Upper lobe of left lung (tissue), 6 donors: ENCODE data around the gene FOXO6. TPM values are rescaled to one million over a fixed set of nuclear protein-coding genes. Genes with fewer than 3 reads are reported as not detected.

Experiments used
- ATAC-seq, 2 donors: fragments of 200-7000 bp; cut with Tn5 transposase; one replicate each; pipeline ENCODE4 v1.9.1; 2022; ENCODE audit warnings: mild to moderate bottlenecking in 2 of 2, moderate library complexity in 2 of 2; ENCODE audit not compliant: low FRiP score in 2 of 2
- DNase-seq, 2 donors: peaks; one replicate each; pipeline ENCODE4 v3.0.0-alpha.2; 2019 to 2020
- H3K27ac ChIP-seq, 4 donors: fragments of 200-600 bp; sonication (generic); one replicate each; pipeline ENCODE4 v1.5.1; 2016 to 2019
- H3K27me3 ChIP-seq, 4 donors: fragments of 200-600 bp; sonication (generic); one replicate each; pipeline ENCODE4 v1.5.1; 2017 to 2019
- H3K36me3 ChIP-seq, 4 donors: fragments of 200-600 bp; sonication (generic); one replicate each; pipeline ENCODE4 v1.5.1; 2016 to 2019
- H3K4me1 ChIP-seq, 4 donors: fragments of 200-600 bp; sonication (generic); one replicate each; pipeline ENCODE4 v1.5.1; 2018 to 2019
- H3K4me3 ChIP-seq, 4 donors: fragments of 200-600 bp; sonication (generic); one replicate each; pipeline ENCODE4 v1.5.1; 2017 to 2019; ENCODE audit warnings: mild to moderate bottlenecking in 2 of 4, moderate library complexity in 1 of 4
- H3K9me3 ChIP-seq, 4 donors: fragments of 200-600 bp; sonication (generic); one replicate each; pipeline ENCODE4 v1.5.1; 2018 to 2019
- CTCF ChIP-seq, 6 experiments: fragments of 450-650 bp in 4 of 6; fragments of 200-600 bp in 2 of 6; sonication (generic) in 2 of 6; IDR thresholded peaks; one replicate each; pipeline ENCODE4 v1.5.1; 2016 to 2019; ENCODE audit warnings: antibody characterized with exemption in 6 of 6
- EP300 ChIP-seq, 4 donors: sonication (generic); formaldehyde crosslinking; IDR thresholded peaks; one replicate each; pipeline ENCODE4 v1.5.1; 2017; ENCODE audit warnings: antibody characterized with exemption in 4 of 4, control low read depth in 2 of 4
- POLR2A ChIP-seq, 4 donors: fragments of 450-650 bp; IDR thresholded peaks; one replicate each; pipeline ENCODE4 v1.5.1; 2016 to 2017; ENCODE audit warnings: antibody characterized with exemption in 4 of 4, mild to moderate bottlenecking in 2 of 4
- POLR2AphosphoS5 ChIP-seq, 2 donors: sonication (generic); formaldehyde crosslinking; IDR thresholded peaks; one replicate each; pipeline ENCODE4 v1.5.1; 2017; ENCODE audit warnings: antibody characterized with exemption in 2 of 2
- WGBS, 2 donors: methylation state at CpG; one replicate each; pipeline ENCODE4 v1.1.5; 2017 to 2018; 5-methylcytosine and 5-hydroxymethylcytosine counted together
- total RNA-seq, 6 donors: library from RNA; depleted of rRNA in 4 of 6; stranded (reverse); fragments of >200 nt in 4 of 6; gene quantifications; one replicate each; pipeline versions ENCODE4 v1.1.0 to v1.2.1, GENCODE V29; 2016 to 2021
- donor health status: DM: no; HTN: no; CAD: no; lungs with moderate emphysema.
- donor health status: DM: no; HTN: yes; CAD: no; lungs with severe emphysema.

Gene FOXO6
- total RNA-seq, 6 donors from 2014 or later = 0.31 to 1.2 (median 0.79) TPM

DNA sequence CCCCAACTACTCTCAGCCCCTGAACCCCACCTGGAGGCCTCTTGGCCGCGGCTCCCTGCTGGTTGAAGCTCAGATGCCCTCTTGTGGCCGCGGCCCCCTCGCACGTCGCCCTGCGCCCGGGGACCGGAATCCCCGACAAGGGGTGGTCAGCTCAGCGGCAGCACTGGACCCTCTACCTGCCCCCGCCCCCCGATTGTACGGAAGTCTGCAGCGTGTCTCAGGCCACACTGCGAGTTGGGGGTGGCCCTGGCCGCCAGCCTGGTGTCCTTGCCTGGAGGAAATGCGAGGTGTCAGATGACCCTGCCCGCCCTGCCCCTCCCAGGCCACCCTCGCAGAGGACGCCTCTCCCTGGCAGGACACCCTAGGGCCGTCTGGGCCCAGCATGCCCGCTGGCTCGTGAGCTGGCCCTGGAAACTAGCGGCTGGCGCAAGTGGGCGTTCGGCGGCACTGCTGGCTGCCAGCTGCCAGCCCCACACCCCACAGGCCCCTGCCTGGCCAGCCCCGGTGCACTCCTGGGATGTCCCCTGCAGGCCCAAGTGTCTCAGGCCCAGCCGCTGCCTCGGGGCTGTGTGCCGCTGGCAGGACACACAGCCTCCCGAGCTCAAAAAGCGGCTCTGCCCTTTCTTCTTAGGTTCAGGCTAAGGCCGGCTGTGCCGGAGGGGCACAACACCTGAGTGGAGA, 62.4 kb downstream of the FOXO6 start:
- TF ChIP-seq CTCF (IDR thresholded peaks at IDR 0.05) (peak in 5 of 6 experiments; percentile 14 to 45 (median 25)), EP300 (IDR thresholded peaks at IDR 0.05) (no peak)
- Histone ChIP-seq H3K27me3 (no peaks in the 10 kb centered on the region), H3K9me3 (no peaks in the 10 kb centered on the region), H3K27ac (peak overlapping the region in 1 of 4 donors; percentile 8), H3K4me3 (peak overlapping the region in 1 of 4 donors; percentile 13), H3K4me1 (peaks cover 3 to 13% (median 9%) of the 10 kb centered on the region in 4 donors), H3K36me3 (no peaks in the 10 kb centered on the region)
- ATAC-seq = peak; percentile 15 to 37
- 59 to 75% methylated on average over 13 to 34 of the region's 38 CpGs for WGBS, 2 donors
- peak in 1 of 2 donors; percentile 83 for DNase-seq

GRCh38 chr1:41424581-41425118, 63.4 kb downstream of the FOXO6 start:
- ATAC-seq = no peak
- H3K4me1 ChIP-seq = peaks cover 3 to 8% (median 6%) of the 10 kb centered on the region in 4 donors
- no peaks in the 10 kb centered on the region for H3K27me3 ChIP-seq
- no peak overlapping the region for H3K27ac ChIP-seq
- WGBS, 2 donors = 86 to 91% methylated on average over 4 of the region's 4 CpGs
- H3K4me3 ChIP-seq = no peak overlapping the region
- H3K9me3 ChIP-seq = no peaks in the 10 kb centered on the region
- H3K36me3 ChIP-seq = no peaks in the 10 kb centered on the region
- DNase-seq = no peak
- no peak for TF ChIP-seq EP300 (IDR thresholded peaks at IDR 0.05)
- no peak for TF ChIP-seq POLR2AphosphoS5 (IDR thresholded peaks at IDR 0.05)
- no peak for TF ChIP-seq POLR2A (IDR thresholded peaks at IDR 0.05)
- TF ChIP-seq CTCF (IDR thresholded peaks at IDR 0.05) = no peak

DNA sequence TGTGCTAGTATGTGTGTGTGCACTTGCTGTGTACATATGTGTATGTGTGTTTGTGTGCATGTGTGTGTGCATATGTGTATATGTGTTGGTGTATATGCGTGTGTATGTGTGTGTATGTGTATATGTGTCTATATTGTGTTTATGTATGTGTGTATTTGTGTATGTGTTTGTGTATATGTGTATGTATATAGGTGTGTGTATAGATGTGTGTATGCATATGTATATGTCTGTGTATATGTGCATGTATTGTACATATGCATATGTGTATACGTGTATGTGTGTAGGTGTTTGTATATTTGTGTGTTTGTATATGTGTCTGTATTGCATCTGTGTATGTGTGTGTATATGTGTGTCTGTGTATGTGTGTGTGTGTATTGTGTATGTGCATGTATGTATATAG, 64.1 kb downstream of the FOXO6 start:
- TF ChIP-seq POLR2AphosphoS5 (IDR thresholded peaks at IDR 0.05) (no peak), CTCF (IDR thresholded peaks at IDR 0.05) (no peak), EP300 (IDR thresholded peaks at IDR 0.05) (no peak), POLR2A (IDR thresholded peaks at IDR 0.05) (no peak)
- no peak for DNase-seq
- Histone ChIP-seq H3K4me3 (no peak overlapping the region), H3K36me3 (no peaks in the 10 kb centered on the region), H3K27me3 (no peaks in the 10 kb centered on the region), H3K27ac (no peak overlapping the region), H3K4me1 (peaks cover 3 to 8% (median 6%) of the 10 kb centered on the region in 4 donors), H3K9me3 (no peaks in the 10 kb centered on the region)
- 94 to 95% methylated on average over 2 of the region's 2 CpGs for WGBS, 2 donors
- no peak for ATAC-seq

GRCh38 chr1:41426201-41426890, 65.1 kb downstream of the FOXO6 start:
- ATAC-seq (no peak), DNase-seq (no peak)
- Histone ChIP-seq H3K4me1 (peaks cover 3 to 8% (median 6%) of the 10 kb centered on the region in 4 donors), H3K4me3 (no peak overlapping the region), H3K36me3 (no peaks in the 10 kb centered on the region), H3K27me3 (no peaks in the 10 kb centered on the region), H3K9me3 (no peaks in the 10 kb centered on the region), H3K27ac (no peak overlapping the region)
- TF ChIP-seq EP300 (IDR thresholded peaks at IDR 0.05) (no peak), POLR2A (IDR thresholded peaks at IDR 0.05) (no peak), CTCF (IDR thresholded peaks at IDR 0.05) (no peak), POLR2AphosphoS5 (IDR thresholded peaks at IDR 0.05) (no peak)
- 81 to 87% methylated on average over 8 to 13 of the region's 13 CpGs for WGBS, 2 donors
